Measurements from ENCODE around the gene PRG3. TPM values are rescaled to one million over a fixed set of nuclear protein-coding genes. Genes with fewer than 3 reads are reported as not detected.

PRG3 gene
- total RNA-seq, 2 experiments from 2014 or later, result not detected

DNA sequence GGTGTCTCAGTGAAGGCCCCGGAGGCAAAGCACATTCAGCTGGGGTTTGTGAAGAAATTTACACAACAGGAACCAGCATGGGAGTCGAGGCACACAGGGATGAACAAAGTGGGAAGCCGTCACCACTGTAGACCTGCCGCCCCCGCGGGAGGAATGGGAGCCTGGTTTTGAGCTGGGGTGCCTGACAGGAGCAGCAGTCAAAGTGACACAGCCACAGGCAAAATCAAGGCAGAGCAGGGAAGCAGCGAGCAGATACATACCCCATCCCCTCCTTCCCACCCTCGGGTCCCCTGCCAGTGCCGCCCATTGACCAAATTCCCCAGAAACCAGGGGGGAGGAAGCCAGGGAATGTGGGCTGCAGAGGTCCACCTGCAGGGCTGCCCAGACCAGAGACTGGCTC lies 22.0 kb downstream of the PRG3 start:
- H3K27ac Mint-ChIP-seq, result no peak overlapping the region
- DNase-seq (no peak), ATAC-seq (no peak)
- H3K36me3 Mint-ChIP-seq, result no peaks in the 10 kb centered on the region
- H3K27me3 Mint-ChIP-seq, result peaks cover 23% of the 10 kb centered on the region
- no peaks in the 10 kb centered on the region for H3K4me1 Mint-ChIP-seq
- CTCF ChIA-PET, result interaction anchor here (1.7 kb wide), 1 partner anchor 10 kb away, joined by 4 read pairs; no protein-coding TSS in a partner anchor
- no peak overlapping the region for H3K4me3 Mint-ChIP-seq
- H3K9me3 Mint-ChIP-seq (ENCODE audit: low read depth), result no peaks in the 10 kb centered on the region

DNA sequence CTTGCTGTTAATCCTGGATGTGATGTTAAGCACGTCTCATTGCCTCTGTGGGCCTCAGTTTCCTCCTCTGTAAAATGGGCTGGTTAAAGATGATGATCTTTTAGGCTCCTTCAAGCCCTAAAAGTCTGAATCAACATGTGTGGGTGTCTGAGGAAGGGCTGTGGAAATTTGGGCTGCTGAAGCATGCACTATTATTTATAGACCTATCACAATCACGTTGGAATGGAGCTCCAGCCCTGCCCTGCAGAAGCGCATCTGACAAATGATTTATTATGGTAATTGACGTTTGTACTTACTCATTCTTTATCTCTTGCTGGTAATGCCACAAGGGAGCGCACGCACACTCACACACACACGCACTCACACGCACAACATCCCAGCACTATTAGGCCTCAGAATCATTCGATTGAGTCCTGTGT lies 22.4 kb downstream of the PRG3 start:
- Mint-ChIP-seq H3K4me1 (no peaks in the 10 kb centered on the region), H3K27ac (no peak overlapping the region), H3K9me3 (ENCODE audit: low read depth) (no peaks in the 10 kb centered on the region), H3K4me3 (no peak overlapping the region), H3K27me3 (peaks cover 24% of the 10 kb centered on the region), H3K36me3 (no peaks in the 10 kb centered on the region)
- DNase-seq, result no peak
- no peak for ATAC-seq
- CTCF ChIA-PET, result interaction anchor here (1.7 kb wide), 1 partner anchor 9 kb away, joined by 4 read pairs; no protein-coding TSS in a partner anchor

DNA sequence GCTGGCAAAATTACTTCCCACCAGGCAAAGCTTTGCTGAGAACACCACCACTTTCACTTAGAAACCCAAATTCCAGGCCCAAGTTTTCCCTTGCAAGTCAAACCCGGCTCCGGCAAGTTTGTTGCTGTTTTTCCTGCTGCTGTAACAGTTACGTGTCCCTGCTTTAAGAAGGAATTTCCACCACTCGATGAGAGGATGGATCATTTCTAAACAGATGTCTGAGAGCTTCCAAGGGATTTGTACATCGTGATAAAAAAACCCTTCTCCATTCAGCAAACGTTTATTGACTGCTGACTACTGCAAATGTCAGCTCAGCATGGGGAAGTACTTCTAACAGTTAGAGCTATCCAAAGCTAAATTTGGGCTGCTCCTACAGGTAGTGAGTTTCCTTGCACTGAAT lies 23.1 kb downstream of the PRG3 start:
- Mint-ChIP-seq H3K36me3 (no peaks in the 10 kb centered on the region), H3K27ac (no peak overlapping the region), H3K27me3 (peaks cover 26% of the 10 kb centered on the region), H3K9me3 (ENCODE audit: low read depth) (no peaks in the 10 kb centered on the region), H3K4me3 (no peak overlapping the region), H3K4me1 (no peaks in the 10 kb centered on the region)
- CTCF ChIA-PET, result interaction anchor here (3.3 kb wide), 1 partner anchor 13 kb away, joined by 18 read pairs; no protein-coding TSS in a partner anchor
- DNase-seq (no peak), ATAC-seq (no peak)

DNA sequence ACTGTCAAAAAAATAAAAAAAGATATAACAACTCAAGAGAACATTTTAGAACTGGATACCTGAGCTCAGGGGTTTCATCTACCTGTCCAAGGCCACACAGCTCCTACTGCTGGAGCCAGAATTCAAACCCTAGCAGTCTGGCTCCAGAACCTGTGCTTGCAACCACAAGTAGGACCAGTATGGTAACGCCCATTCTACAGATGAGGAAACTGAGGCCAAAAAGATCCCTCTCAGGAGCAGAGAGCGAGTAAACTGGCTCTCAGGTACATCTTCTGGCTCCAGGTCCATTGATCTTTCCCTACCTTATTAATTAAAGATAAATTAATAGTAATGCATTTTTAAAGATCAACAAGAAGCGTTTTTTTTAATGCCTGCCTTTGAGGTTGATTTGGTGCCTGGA lies 23.6 kb downstream of the PRG3 start:
- CTCF ChIA-PET, result interaction anchor here (3.3 kb wide), 1 partner anchor 12 kb away, joined by 18 read pairs; no protein-coding TSS in a partner anchor
- no peaks in the 10 kb centered on the region for H3K36me3 Mint-ChIP-seq
- ATAC-seq (no peak), DNase-seq (no peak)
- no peak overlapping the region for H3K27ac Mint-ChIP-seq
- H3K4me3 Mint-ChIP-seq, result no peak overlapping the region
- H3K9me3 Mint-ChIP-seq (ENCODE audit: low read depth), result no peaks in the 10 kb centered on the region
- no peaks in the 10 kb centered on the region for H3K4me1 Mint-ChIP-seq
- H3K27me3 Mint-ChIP-seq, result peaks cover 26% of the 10 kb centered on the region

DNA sequence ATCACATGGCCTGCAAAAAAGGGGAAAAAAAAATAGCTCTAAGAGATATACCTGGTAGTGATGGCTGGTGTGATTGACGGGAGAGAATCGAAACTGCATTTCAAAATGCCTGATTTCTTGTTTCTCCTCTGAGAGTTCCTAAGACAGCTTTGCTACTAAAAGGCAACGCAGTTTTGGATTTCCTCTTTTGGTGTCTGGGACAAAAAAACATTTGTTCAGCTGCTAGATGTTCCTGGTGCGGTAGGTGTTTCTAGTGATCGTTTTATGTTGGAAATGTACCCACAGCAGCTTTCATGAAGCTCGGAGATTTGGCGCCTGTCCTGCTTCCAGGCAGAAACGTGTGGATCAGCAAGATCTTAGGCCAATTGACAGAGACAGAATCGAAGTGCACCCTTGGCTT lies 24.7 kb downstream of the PRG3 start:
- CTCF ChIA-PET, result interaction anchor here (1.0 to 3.3 kb wide), 3 partner anchors 11 to 106 kb away, joined by 3 to 18 read pairs (median 6); no protein-coding TSS in a partner anchor
- H3K27me3 Mint-ChIP-seq, result peaks cover 28% of the 10 kb centered on the region
- peaks cover 3% of the 10 kb centered on the region for H3K36me3 Mint-ChIP-seq
- no peak overlapping the region for H3K4me3 Mint-ChIP-seq
- DNase-seq, result no peak
- H3K4me1 Mint-ChIP-seq, result no peaks in the 10 kb centered on the region
- no peak for ATAC-seq
- peaks cover 4% of the 10 kb centered on the region for H3K9me3 Mint-ChIP-seq (ENCODE audit: low read depth)
- no peak overlapping the region for H3K27ac Mint-ChIP-seq

DNA sequence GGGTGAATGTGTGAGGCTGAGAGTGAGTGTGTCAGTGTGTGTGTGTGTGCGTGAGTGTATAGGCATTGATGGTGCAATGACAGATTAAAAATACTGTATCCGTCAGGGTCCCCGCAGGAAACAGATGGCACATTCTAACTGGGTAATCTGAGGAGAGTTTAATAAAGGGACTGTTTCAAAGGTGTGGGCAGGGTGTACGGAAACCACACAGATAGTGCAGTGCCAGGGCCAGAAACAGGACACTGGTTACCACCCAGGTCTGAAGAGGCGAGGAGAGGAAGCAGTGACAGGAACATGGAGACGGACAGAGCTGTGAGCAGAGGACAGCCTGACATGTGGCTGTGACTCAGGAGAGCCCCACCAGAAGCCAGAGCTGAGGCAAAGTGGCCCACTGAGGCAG lies 26.3 kb downstream of the PRG3 start:
- peaks cover 28% of the 10 kb centered on the region for H3K27me3 Mint-ChIP-seq
- DNase-seq (no peak), ATAC-seq (no peak)
- H3K4me3 Mint-ChIP-seq, result no peak overlapping the region
- peaks cover 4% of the 10 kb centered on the region for H3K36me3 Mint-ChIP-seq
- peaks cover 3% of the 10 kb centered on the region for H3K4me1 Mint-ChIP-seq
- H3K27ac Mint-ChIP-seq, result no peak overlapping the region
- CTCF ChIA-PET, result interaction anchor here (1.8 to 3.3 kb wide), 2 partner anchors 10 to 105 kb away, joined by 6 to 18 read pairs; no protein-coding TSS in a partner anchor
- H3K9me3 Mint-ChIP-seq (ENCODE audit: low read depth), result peaks cover 4% of the 10 kb centered on the region

DNA sequence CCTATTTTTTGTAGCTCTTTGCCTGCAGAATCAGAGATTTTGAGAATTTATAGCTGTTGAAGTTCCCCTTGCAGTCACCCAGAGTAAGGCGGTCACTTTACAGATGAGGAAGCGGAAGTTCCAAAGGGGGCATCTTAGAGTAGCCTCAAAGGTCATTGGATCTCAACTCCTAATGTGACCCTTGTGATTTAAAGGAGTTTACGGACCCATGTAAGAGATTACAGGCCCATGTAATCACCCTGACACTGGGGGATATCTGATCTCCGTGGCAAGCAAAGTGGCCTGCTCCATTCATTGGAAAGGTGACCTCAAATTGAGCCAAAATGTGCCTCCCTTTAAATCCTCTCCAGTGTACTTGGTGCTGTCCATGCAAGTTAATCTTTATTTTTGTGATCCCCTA lies 27.1 kb downstream of the PRG3 start:
- Mint-ChIP-seq H3K27me3 (peaks cover 27% of the 10 kb centered on the region), H3K4me3 (no peak overlapping the region), H3K36me3 (peaks cover 4% of the 10 kb centered on the region), H3K4me1 (peaks cover 3% of the 10 kb centered on the region), H3K27ac (no peak overlapping the region), H3K9me3 (ENCODE audit: low read depth) (peaks cover 4% of the 10 kb centered on the region)
- CTCF ChIA-PET, result no interaction called here
- ATAC-seq (no peak), DNase-seq (no peak)

DNA sequence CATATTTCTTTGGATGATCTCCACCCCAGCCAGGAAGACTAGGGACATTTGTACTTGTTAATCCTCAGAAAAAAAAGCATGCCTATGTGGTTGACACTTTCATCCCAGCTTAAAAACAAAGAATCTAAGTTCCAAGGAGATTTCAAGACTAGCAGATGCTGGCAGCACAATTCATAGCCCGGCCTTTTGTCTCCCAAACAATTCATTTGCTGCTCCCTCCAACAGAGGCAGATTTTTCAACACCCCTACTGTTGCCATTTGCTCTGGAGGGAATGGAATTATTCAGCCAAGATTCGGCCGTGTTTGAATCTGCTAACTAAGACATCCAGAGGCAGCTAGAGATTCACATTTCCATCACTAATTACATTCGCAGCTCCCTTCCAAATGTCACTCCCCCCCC lies 27.5 kb downstream of the PRG3 start:
- DNase-seq (no peak), ATAC-seq (no peak)
- H3K4me3 Mint-ChIP-seq, result no peak overlapping the region
- CTCF ChIA-PET, result interaction anchor here (1.0 kb wide), 1 partner anchor 18 kb away, joined by 3 read pairs; the partner anchor contains the start of gene SSRP1
- H3K9me3 Mint-ChIP-seq (ENCODE audit: low read depth), result peaks cover 4% of the 10 kb centered on the region
- peaks cover 27% of the 10 kb centered on the region for H3K27me3 Mint-ChIP-seq
- H3K36me3 Mint-ChIP-seq, result peaks cover 4% of the 10 kb centered on the region
- H3K27ac Mint-ChIP-seq, result no peak overlapping the region
- H3K4me1 Mint-ChIP-seq, result peaks cover 3% of the 10 kb centered on the region

DNA sequence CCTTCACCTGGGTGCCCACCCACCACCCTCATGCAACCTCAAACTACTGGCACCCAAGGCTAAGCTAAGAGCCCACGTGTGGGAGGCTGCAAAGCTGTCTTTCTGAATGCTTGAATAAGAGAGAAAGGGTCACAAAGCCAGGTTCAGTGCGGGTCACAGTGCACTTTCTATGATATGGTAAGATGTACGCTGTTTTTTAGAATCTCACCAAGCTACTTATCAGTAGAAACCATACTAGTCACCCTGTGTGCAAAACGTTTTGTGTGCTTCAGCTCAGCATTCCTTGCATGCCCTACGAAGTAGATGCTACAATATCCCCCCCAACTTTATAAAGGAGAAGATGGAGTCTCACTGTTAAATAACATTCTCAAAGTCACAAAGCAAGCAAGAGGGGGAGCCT lies 27.9 kb downstream of the PRG3 start:
- H3K4me3 Mint-ChIP-seq, result no peak overlapping the region
- H3K27me3 Mint-ChIP-seq, result peaks cover 27% of the 10 kb centered on the region
- H3K27ac Mint-ChIP-seq, result no peak overlapping the region
- ATAC-seq (no peak), DNase-seq (no peak)
- peaks cover 3% of the 10 kb centered on the region for H3K4me1 Mint-ChIP-seq
- CTCF ChIA-PET, result interaction anchor here (0.6 to 1.1 kb wide), 3 partner anchors 11 to 291 kb away, joined by 3 to 4 read pairs (median 3); partner anchors contain the start of gene SSRP1
- peaks cover 4% of the 10 kb centered on the region for H3K9me3 Mint-ChIP-seq (ENCODE audit: low read depth)
- H3K36me3 Mint-ChIP-seq, result peaks cover 4% of the 10 kb centered on the region

DNA sequence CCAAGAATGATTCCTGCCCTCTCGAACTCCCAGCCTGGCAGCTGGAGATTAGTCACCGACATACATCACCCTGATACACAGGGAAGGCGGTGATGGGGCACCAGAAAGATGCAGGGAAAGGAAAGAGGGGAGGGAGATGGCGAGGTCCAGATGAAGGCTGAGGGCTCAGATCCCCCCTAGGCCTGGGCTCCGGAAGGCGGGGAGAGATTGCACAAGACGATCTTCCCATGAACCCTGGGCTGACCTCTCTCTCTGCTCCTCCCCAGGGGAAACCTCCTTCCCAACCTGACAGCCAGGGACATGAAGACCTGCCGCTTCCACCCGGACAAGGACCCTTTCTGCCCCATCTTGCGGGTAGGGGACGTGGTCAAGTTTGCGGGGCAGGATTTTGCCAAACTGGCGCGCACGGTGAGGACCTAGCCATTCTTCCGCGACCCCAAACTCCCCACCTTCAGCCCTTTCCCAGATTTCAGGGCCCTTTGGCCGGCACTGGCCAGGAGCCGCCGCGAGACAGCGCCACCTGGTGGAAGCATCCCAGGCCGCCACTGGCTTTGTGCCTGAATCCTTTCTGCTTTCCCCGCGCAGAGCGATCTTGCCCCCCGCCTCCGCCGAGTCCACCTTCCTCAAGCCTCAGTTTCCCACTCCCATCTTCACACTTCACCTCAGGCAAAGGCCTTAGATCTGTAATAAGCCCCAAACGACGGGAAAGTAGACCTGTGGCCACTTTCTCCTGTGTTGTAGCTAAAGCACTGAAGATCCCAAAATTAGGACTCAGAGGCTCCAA lies 31.3 kb downstream of the PRG3 start:
- no peak overlapping the region for H3K4me3 Mint-ChIP-seq
- H3K27ac Mint-ChIP-seq, result no peak overlapping the region
- CTCF ChIA-PET, result interaction anchor here (0.7 to 1.5 kb wide), 9 partner anchors 10 to 411 kb away, joined by 3 to 7 read pairs (median 4); partner anchors contain the start of gene P2RX3
- peaks cover 3% of the 10 kb centered on the region for H3K4me1 Mint-ChIP-seq
- ATAC-seq (peak; percentile 71), DNase-seq (peak; percentile 68)
- H3K27me3 Mint-ChIP-seq, result peaks cover 16% of the 10 kb centered on the region
- peaks cover 4% of the 10 kb centered on the region for H3K9me3 Mint-ChIP-seq (ENCODE audit: low read depth)
- peaks cover 4% of the 10 kb centered on the region for H3K36me3 Mint-ChIP-seq

DNA sequence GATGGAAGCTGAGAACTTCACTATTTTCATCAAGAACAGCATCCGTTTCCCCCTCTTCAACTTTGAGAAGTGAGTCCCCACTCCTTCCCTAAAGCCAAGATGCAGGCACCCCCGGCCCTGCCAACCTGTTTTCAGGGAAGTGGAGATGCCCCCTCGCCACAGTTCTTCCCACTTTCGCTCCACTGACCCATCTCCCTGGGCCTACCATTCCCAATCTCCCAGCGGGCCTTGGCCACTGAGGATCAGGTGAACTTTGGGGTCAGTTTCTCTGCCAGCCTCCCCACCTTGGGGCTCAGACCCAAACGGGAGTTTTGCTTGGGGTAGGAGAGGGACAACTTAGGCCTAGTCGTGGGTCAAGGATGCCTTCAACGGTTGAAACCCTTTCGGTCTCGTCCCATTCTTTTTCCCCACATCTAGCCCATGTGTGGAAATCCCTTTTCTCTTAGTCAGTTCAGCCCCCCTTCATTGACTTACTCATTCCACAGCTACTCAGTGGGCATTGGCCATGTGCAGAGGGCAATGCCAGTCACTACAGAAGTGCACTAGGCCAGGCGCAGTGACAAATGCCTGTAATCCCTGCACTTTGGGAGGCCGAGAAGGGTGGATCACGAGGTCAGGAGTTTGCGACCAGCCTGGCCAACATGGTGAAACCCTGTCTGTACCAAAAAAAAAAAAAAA lies 32.2 kb downstream of the PRG3 start:
- no peak for ATAC-seq
- Mint-ChIP-seq H3K36me3 (peaks cover 4% of the 10 kb centered on the region), H3K4me3 (no peak overlapping the region), H3K27me3 (peaks cover 8% of the 10 kb centered on the region), H3K27ac (no peak overlapping the region), H3K9me3 (ENCODE audit: low read depth) (peaks cover 4% of the 10 kb centered on the region), H3K4me1 (peaks cover 3% of the 10 kb centered on the region)
- DNase-seq, result no peak
- CTCF ChIA-PET, result interaction anchor here (0.7 to 1.5 kb wide), 8 partner anchors 11 to 412 kb away, joined by 3 to 5 read pairs (median 3); no protein-coding TSS in a partner anchor

DNA sequence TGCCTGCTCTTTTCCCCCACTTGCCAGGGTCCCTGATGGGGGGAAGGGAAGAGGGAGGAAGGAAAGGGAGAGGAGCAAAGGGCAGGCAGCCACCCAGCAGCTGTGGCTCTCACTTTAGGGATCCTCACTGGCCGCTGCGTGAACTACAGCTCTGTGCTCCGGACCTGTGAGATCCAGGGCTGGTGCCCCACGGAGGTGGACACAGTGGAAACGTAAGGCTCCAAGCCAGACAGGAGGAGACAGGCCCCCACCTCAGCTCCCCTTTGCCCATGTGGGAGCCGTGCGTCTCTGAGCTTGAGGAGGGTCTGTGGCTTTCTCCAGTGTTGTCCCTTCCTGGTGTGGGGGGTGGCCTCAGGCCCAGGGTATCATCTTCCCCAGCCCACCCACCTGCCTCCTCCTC lies 32.9 kb downstream of the PRG3 start:
- H3K27ac Mint-ChIP-seq, result no peak overlapping the region
- CTCF ChIA-PET, result interaction anchor here (0.9 to 1.5 kb wide), 3 partner anchors 53 to 145 kb away, joined by 3 to 5 read pairs (median 3); no protein-coding TSS in a partner anchor
- peaks cover 3% of the 10 kb centered on the region for H3K4me1 Mint-ChIP-seq
- peaks cover 4% of the 10 kb centered on the region for H3K36me3 Mint-ChIP-seq
- no peak overlapping the region for H3K4me3 Mint-ChIP-seq
- peaks cover 4% of the 10 kb centered on the region for H3K9me3 Mint-ChIP-seq (ENCODE audit: low read depth)
- ATAC-seq (no peak), DNase-seq (no peak)
- H3K27me3 Mint-ChIP-seq, result peaks cover 6% of the 10 kb centered on the region

DNA sequence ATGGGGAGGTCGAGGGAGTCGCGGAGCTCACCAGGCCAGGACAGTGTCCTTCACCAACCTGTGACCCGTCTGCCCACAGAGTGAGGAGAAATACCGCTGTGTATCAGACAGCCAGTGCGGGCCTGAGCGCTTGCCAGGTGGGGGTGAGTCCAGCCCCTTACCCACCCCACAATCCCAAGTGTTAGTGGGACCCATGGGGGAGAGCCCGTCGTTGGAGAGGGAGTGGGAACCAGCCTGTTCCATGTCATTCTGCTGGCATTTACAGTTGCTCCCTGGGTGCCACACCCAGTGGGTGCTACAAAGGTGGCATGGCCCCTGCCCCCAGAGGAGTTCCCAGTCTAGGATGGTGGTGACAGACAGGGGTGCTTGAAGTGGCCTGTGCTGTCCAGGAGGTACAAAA lies 33.6 kb downstream of the PRG3 start:
- DNase-seq (no peak), ATAC-seq (no peak)
- H3K27me3 Mint-ChIP-seq, result peaks cover 6% of the 10 kb centered on the region
- H3K9me3 Mint-ChIP-seq (ENCODE audit: low read depth), result peaks cover 4% of the 10 kb centered on the region
- CTCF ChIA-PET, result interaction anchor here (1.0 to 2.2 kb wide), 3 partner anchors 54 to 297 kb away, joined by 3 to 11 read pairs (median 5); no protein-coding TSS in a partner anchor
- H3K4me1 Mint-ChIP-seq, result peaks cover 3% of the 10 kb centered on the region
- H3K36me3 Mint-ChIP-seq, result peaks cover 4% of the 10 kb centered on the region
- H3K27ac Mint-ChIP-seq, result no peak overlapping the region
- H3K4me3 Mint-ChIP-seq, result no peak overlapping the region
